GM18508 (cell line): ENCODE measurements around the gene ZFP62.

Experiments
- ATAC-seq: cut with Tn5 transposase; IDR thresholded peaks from one replicate; pipeline ENCODE4 v1.9.1; 2021; ENCODE audit warnings: moderate number of reproducible peaks; ENCODE audit not compliant: insufficient read depth, unreplicated experiment

Gene ZFP62

GRCh38 chr5:180798193-180798592 is 62.9 kb downstream of the ZFP62 start:
- no peak for ATAC-seq
